Frontal cortex (tissue), 4 donors: ENCODE data around the gene PTP4A1. TPM values are rescaled to one million over a fixed set of nuclear protein-coding genes. Genes with fewer than 3 reads are reported as not detected.
"Not testable (repeated sequence)": the region's sequence is repeated elsewhere in the genome, so short reads cannot be mapped to it uniquely, and the experiment has no call there.

Experiments used
- DNase-seq, 2 donors: peaks; one replicate each; pipeline ENCODE4 v3.0.0; 2012; ENCODE audit warnings: low spot score in 2 of 2
- FAIRE-seq: peaks from 2 replicates; lab custom pipeline; 2012; peaks lifted over from hg19 to GRCh38; lab: Jason Lieb, UNC
- total RNA-seq: library from RNA; depleted of rRNA; stranded (reverse); fragments of >200 nt; gene quantifications from one replicate; pipeline ENCODE4 v1.2.3, GENCODE V29; 2014
- donor health status: control.
- donor health status: control.
- donor health status: control.

Gene PTP4A1
- total RNA-seq, result 75.4 TPM

GRCh38 chr6:63572044-63572746 lies at the start of gene PTP4A1, which contains the start of gene LOC128125822:
Gene PTP4A1, plus strand, starts transcription at chr6:63572480. Its CDS starts 4,401 bp downstream, at chr6:63576881.
Gene LOC128125822, plus strand, starts transcription at chr6:63572480.
- no peak for FAIRE-seq
- peak; percentile 93 for DNase-seq

GRCh38 chr6:63522911-63523287 lies 49.4 kb upstream of the PTP4A1 start:
- not testable (repeated sequence) for DNase-seq, FAIRE-seq

GRCh38 chr6:63523630-63524029 lies 48.6 kb upstream of the PTP4A1 start:
- no peak for DNase-seq
- FAIRE-seq, result no peak

GRCh38 chr6:63525186-63525878 lies 46.9 kb upstream of the PTP4A1 start:
- no peak for DNase-seq
- FAIRE-seq, result no peak

- FAIRE-seq, result no peak
Observed at GRCh38 chr6:63526931-63527330, 45.3 kb upstream of the PTP4A1 start.

GRCh38 chr6:63527658-63528514 lies 44.4 kb upstream of the PTP4A1 start:
- DNase-seq (no peak), FAIRE-seq (no peak)

More at GRCh38 chr6:63526931-63527330, 45.3 kb upstream of the PTP4A1 start:
- DNase-seq, result no peak

- no peak for DNase-seq
- no peak for FAIRE-seq
Observed at GRCh38 chr6:63529498-63529897, 42.8 kb upstream of the PTP4A1 start.

GRCh38 chr6:63530182-63530581 lies 42.1 kb upstream of the PTP4A1 start:
- FAIRE-seq (no peak), DNase-seq (no peak)

GRCh38 chr6:63530991-63531390 lies 41.3 kb upstream of the PTP4A1 start:
- FAIRE-seq, result no peak

GRCh38 chr6:63533026-63533425 lies 39.3 kb upstream of the PTP4A1 start:
- no peak for DNase-seq

More at GRCh38 chr6:63530991-63531390, 41.3 kb upstream of the PTP4A1 start:
- DNase-seq, result no peak

GRCh38 chr6:63533952-63534351 lies 38.3 kb upstream of the PTP4A1 start:
- FAIRE-seq (no peak), DNase-seq (no peak)

More at GRCh38 chr6:63533026-63533425, 39.3 kb upstream of the PTP4A1 start:
- no peak for FAIRE-seq

GRCh38 chr6:63537201-63537958 lies 34.9 kb upstream of the PTP4A1 start:
- FAIRE-seq, result no peak

GRCh38 chr6:63537959-63538300 lies 34.4 kb upstream of the PTP4A1 start:
- no peak for FAIRE-seq
- no peak for DNase-seq

More at GRCh38 chr6:63537201-63537958, 34.9 kb upstream of the PTP4A1 start:
- DNase-seq, result no peak

- DNase-seq, result no peak
- FAIRE-seq, result no peak
Observed at GRCh38 chr6:63538550-63538949, 33.7 kb upstream of the PTP4A1 start.

GRCh38 chr6:63543001-63543400 lies 29.3 kb upstream of the PTP4A1 start:
- DNase-seq, result no peak
- FAIRE-seq, result no peak

- no peak for DNase-seq
- FAIRE-seq, result no peak
Observed at GRCh38 chr6:63543982-63544381, 28.3 kb upstream of the PTP4A1 start.

GRCh38 chr6:63546236-63546635 lies 26.0 kb upstream of the PTP4A1 start:
- FAIRE-seq, result no peak
- no peak for DNase-seq

GRCh38 chr6:63546697-63547096 lies 25.6 kb upstream of the PTP4A1 start:
- FAIRE-seq, result no peak
- DNase-seq, result no peak

GRCh38 chr6:63549076-63549475 lies 23.2 kb upstream of the PTP4A1 start:
- FAIRE-seq (no peak), DNase-seq (no peak)

GRCh38 chr6:63553208-63553607 lies 19.1 kb upstream of the PTP4A1 start:
- no peak for DNase-seq
- FAIRE-seq, result no peak
